Mesothelial cell of epicardium (in vitro differentiated cells): ENCODE results near the gene EFCAB8. TPM values are rescaled to one million over a fixed set of nuclear protein-coding genes. Genes with fewer than 3 reads are reported as not detected.

Experiments
- DNase-seq, 2 experiments: peaks; one replicate each; pipeline ENCODE4 v3.0.0; 2021; ENCODE audit warnings: low spot score in 2 of 2; ENCODE audit not compliant: unreplicated experiment in 2 of 2
- H3K27ac Mint-ChIP-seq: 2 replicates; pipeline ENCODE4 v1.8.0; 2021; ENCODE audit warnings: mixed read lengths
- H3K27me3 Mint-ChIP-seq: 2 replicates; pipeline ENCODE4 v1.8.0; 2021; ENCODE audit warnings: low read depth, mixed read lengths
- H3K36me3 Mint-ChIP-seq: 2 replicates; pipeline ENCODE4 v1.8.0; 2021; ENCODE audit warnings: mixed read lengths
- H3K4me1 Mint-ChIP-seq: 2 replicates; pipeline ENCODE4 v1.8.0; 2021; ENCODE audit warnings: mixed read lengths
- H3K4me3 Mint-ChIP-seq: 2 replicates; pipeline ENCODE4 v1.8.0; 2021; ENCODE audit warnings: mild to moderate bottlenecking, moderate library complexity, mixed read lengths
- H3K9me3 Mint-ChIP-seq: 2 replicates; pipeline ENCODE4 v1.8.0; 2021; ENCODE audit warnings: mixed read lengths
- CTCF ChIP-seq: fragments of 200-600 bp; sonication (generic); IDR thresholded peaks from one replicate; pipeline ENCODE4 v1.5.0; 2021; ENCODE audit warnings: antibody characterized with exemption; ENCODE audit not compliant: unreplicated experiment
- total RNA-seq: library from RNA; stranded (reverse); gene quantifications from 3 replicates; pipeline ENCODE4 v1.2.1, GENCODE V29; 2021

EFCAB8 gene
- total RNA-seq, 1 donor from 2014 or later = 0.47 TPM

- no peak overlapping the region for H3K27ac Mint-ChIP-seq
- H3K4me1 Mint-ChIP-seq = no peaks in the 10 kb centered on the region
- no peak for TF ChIP-seq CTCF
- H3K27me3 Mint-ChIP-seq = no peaks in the 10 kb centered on the region
- no peak for DNase-seq
- no peak overlapping the region for H3K4me3 Mint-ChIP-seq
- H3K9me3 Mint-ChIP-seq = no peaks in the 10 kb centered on the region
- H3K36me3 Mint-ChIP-seq = no peaks in the 10 kb centered on the region
Measured at GRCh38 chr20:32887492-32887891, 28.8 kb downstream of the EFCAB8 start.

DNA sequence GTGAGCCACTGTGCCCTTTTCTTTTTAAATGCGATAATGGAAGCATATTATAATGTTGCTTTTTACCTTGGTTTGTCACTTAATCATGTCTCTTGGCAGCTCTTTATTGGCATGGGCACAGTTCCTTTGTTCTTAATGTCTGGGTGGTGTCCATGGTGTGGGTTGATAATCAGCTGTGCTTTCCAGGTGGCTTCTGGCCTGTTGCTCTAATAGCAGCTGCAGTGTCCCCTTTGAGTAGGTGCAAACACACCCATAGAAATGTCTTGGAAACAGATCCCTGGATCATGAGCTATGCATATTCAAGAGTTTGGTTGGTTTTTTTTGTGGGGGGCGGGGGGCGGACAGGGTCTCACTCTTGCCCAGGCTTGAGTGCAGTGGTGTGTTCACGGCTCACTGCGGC, 29.9 kb downstream of the EFCAB8 start:
- H3K36me3 Mint-ChIP-seq = no peaks in the 10 kb centered on the region
- TF ChIP-seq CTCF = no peak
- H3K27me3 Mint-ChIP-seq = no peaks in the 10 kb centered on the region
- H3K4me3 Mint-ChIP-seq = no peak overlapping the region
- no peaks in the 10 kb centered on the region for H3K9me3 Mint-ChIP-seq
- H3K27ac Mint-ChIP-seq = no peak overlapping the region
- no peak for DNase-seq
- H3K4me1 Mint-ChIP-seq = no peaks in the 10 kb centered on the region

GRCh38 chr20:32889281-32889680, 30.6 kb downstream of the EFCAB8 start:
- H3K4me1 Mint-ChIP-seq = no peaks in the 10 kb centered on the region
- no peaks in the 10 kb centered on the region for H3K36me3 Mint-ChIP-seq
- H3K27ac Mint-ChIP-seq = no peak overlapping the region
- no peak overlapping the region for H3K4me3 Mint-ChIP-seq
- no peak for DNase-seq
- H3K9me3 Mint-ChIP-seq = no peaks in the 10 kb centered on the region
- no peaks in the 10 kb centered on the region for H3K27me3 Mint-ChIP-seq
- TF ChIP-seq CTCF = no peak

- no peaks in the 10 kb centered on the region for H3K27me3 Mint-ChIP-seq
- DNase-seq = no peak
- no peaks in the 10 kb centered on the region for H3K4me1 Mint-ChIP-seq
- H3K27ac Mint-ChIP-seq = no peak overlapping the region
- H3K9me3 Mint-ChIP-seq = no peaks in the 10 kb centered on the region
- no peak for TF ChIP-seq CTCF
- H3K36me3 Mint-ChIP-seq = no peaks in the 10 kb centered on the region
- no peak overlapping the region for H3K4me3 Mint-ChIP-seq
Measured at GRCh38 chr20:32891491-32891890, 32.8 kb downstream of the EFCAB8 start.

GRCh38 chr20:32891926-32892660, 33.4 kb downstream of the EFCAB8 start:
- H3K4me1 Mint-ChIP-seq = no peaks in the 10 kb centered on the region
- H3K9me3 Mint-ChIP-seq = no peaks in the 10 kb centered on the region
- no peaks in the 10 kb centered on the region for H3K27me3 Mint-ChIP-seq
- no peak for DNase-seq
- TF ChIP-seq CTCF = no peak
- H3K36me3 Mint-ChIP-seq = no peaks in the 10 kb centered on the region
- no peak overlapping the region for H3K27ac Mint-ChIP-seq
- H3K4me3 Mint-ChIP-seq = no peak overlapping the region
